GM12878 (cell line): ENCODE measurements around the gene ANKRD55. TPM values are rescaled to one million over a fixed set of nuclear protein-coding genes. Genes with fewer than 3 reads are reported as not detected.
A peak's percentile ranks its signal among the peaks of the same experiment; 100 is the strongest.

ENCODE experiments used
- ATAC-seq: fragments of 200-7000 bp; cut with Tn5 transposase; 3 replicates; pipeline ENCODE4 v1.9.1; 2020; ENCODE audit warnings: mild to moderate bottlenecking, moderate library complexity
- BruUV-seq: library from RNA; stranded (reverse); fragments of 400-500 nt; replicated peaks from 2 replicates; lab custom pipeline; 2021; lab: Mats Ljungman, UMichigan
- CTCF ChIA-PET: fragments of 300-600 bp; sonication (Branson Sonifier 250); formaldehyde crosslinking; extraction: SDS; loops from one replicate; lab custom pipeline; 2021; ENCODE audit warnings: inconsistent platforms; lab: Yijun Ruan, JAX
- POLR2A ChIA-PET: fragments of 350-600 bp; formaldehyde crosslinking; extraction: SDS; loops from one replicate; lab custom pipeline; 2021; ENCODE audit warnings: inconsistent platforms; lab: Charles Lee
- RAD21 ChIA-PET: fragments of 300-600 bp; sonication (Branson Sonifier 250); formaldehyde crosslinking; loops from one replicate; lab custom pipeline; 2023; ENCODE audit warnings: antibody characterized with exemption; ENCODE audit not compliant: unreplicated experiment; lab: Charles Lee
- SMC1A ChIA-PET: fragments of 300-600 bp; sonication (Branson Sonifier 250); formaldehyde crosslinking; loops from one replicate; lab custom pipeline; 2023; ENCODE audit not compliant: unreplicated experiment, uncharacterized antibody; lab: Charles Lee
- DNase-seq: peaks from one replicate; pipeline ENCODE4 v3.0.0-alpha.2; 2011; ENCODE audit warnings: low read depth, low spot score
- FAIRE-seq: peaks from 3 replicates; lab custom pipeline; 2011; peaks lifted over from hg19 to GRCh38; lab: Jason Lieb, UNC
- H2AFZ ChIP-seq: 2 replicates; pipeline ENCODE4 v1.6.0; 2011; ENCODE audit warnings: low read depth, low read length, control low read depth; ENCODE audit not compliant: control insufficient read depth
- H3K27ac ChIP-seq: 2 replicates; pipeline ENCODE4 v1.5.1; 2011; ENCODE audit warnings: control low read depth; ENCODE audit not compliant: control insufficient read depth, insufficient read depth
- H3K27me3 ChIP-seq, 2 experiments: replicated peaks in 1 of 2; 2 replicates each; pipeline versions ENCODE4 v1.6.0 to v1.6.1; 2011; ENCODE audit warnings: low read length in 1 of 2; ENCODE audit not compliant: control insufficient read depth in 2 of 2, insufficient read depth in 2 of 2
- H3K36me3 ChIP-seq, 2 experiments: 2 replicates each; pipeline ENCODE4 v1.5.1; 2011; ENCODE audit warnings: low read length in 1 of 2; ENCODE audit not compliant: control insufficient read depth in 2 of 2, insufficient read depth in 2 of 2
- H3K4me1 ChIP-seq: 2 replicates; pipeline ENCODE4 v1.6.1; 2011; ENCODE audit warnings: mild to moderate bottlenecking, low read length, moderate library complexity, mixed read lengths; ENCODE audit not compliant: control insufficient read depth, insufficient read depth
- H3K4me2 ChIP-seq: 2 replicates; pipeline ENCODE4 v1.6.0; 2011; ENCODE audit warnings: control low read depth; ENCODE audit not compliant: control insufficient read depth, insufficient read depth
- H3K4me3 ChIP-seq: fragments of 200-600 bp; sonication (generic); 2 replicates; pipeline ENCODE4 v1.5.1; 2016
- H3K79me2 ChIP-seq: 2 replicates; pipeline ENCODE4 v1.6.0; 2011; ENCODE audit warnings: low read length; ENCODE audit not compliant: control insufficient read depth, insufficient read depth
- H3K9ac ChIP-seq: 2 replicates; pipeline ENCODE4 v1.8.0; 2011; ENCODE audit warnings: low read length, control low read depth, mixed read lengths; ENCODE audit not compliant: control insufficient read depth, insufficient read depth
- H3K9me3 ChIP-seq: replicated peaks from 3 replicates; pipeline ENCODE4 v1.5.1; 2011; ENCODE audit warnings: mild to moderate bottlenecking, low read length; ENCODE audit not compliant: control insufficient read depth, insufficient read depth
- H4K20me1 ChIP-seq: 2 replicates; pipeline ENCODE4 v1.6.0; 2011; ENCODE audit not compliant: control insufficient read depth, insufficient read depth
- CEBPZ ChIP-seq: fragments of 150-350 bp; IDR thresholded peaks from 2 replicates; pipeline ENCODE4 v1.6.1; 2016; ENCODE audit warnings: low read depth, low read length
- ESRRA ChIP-seq: IDR thresholded peaks from 2 replicates; pipeline ENCODE4 v1.6.1; 2012; ENCODE audit warnings: mild to moderate bottlenecking, low read length, improper control_type of control experiment
- EZH2 ChIP-seq: IDR thresholded peaks from 2 replicates; pipeline ENCODE4 v1.6.1; 2012; ENCODE audit warnings: low read depth, mild to moderate bottlenecking, control low read depth, inconsistent platforms, low read length, borderline replicate concordance; ENCODE audit not compliant: control insufficient read depth
- HCFC1 ChIP-seq: fragments of 150-350 bp; IDR thresholded peaks from 2 replicates; pipeline ENCODE4 v1.6.1; 2014; ENCODE audit warnings: low read length
- JUND ChIP-seq: IDR thresholded peaks from 2 replicates; pipeline ENCODE4 v1.6.1; 2012; ENCODE audit warnings: low read depth, mild to moderate bottlenecking, low read length, improper control_type of control experiment, moderate library complexity
- KAT2A ChIP-seq: conservative IDR thresholded peaks from 2 replicates; pipeline ENCODE4 v1.6.1; 2011; ENCODE audit warnings: low read depth, low read length; ENCODE audit not compliant: control insufficient read depth
- LARP7 ChIP-seq: fragments of 450-650 bp; IDR thresholded peaks from 2 replicates; pipeline ENCODE4 v1.6.1; 2017; ENCODE audit warnings: mild to moderate bottlenecking
- MLLT1 ChIP-seq: fragments of 450-650 bp; IDR thresholded peaks from 2 replicates; pipeline ENCODE4 v1.6.1; 2016; ENCODE audit warnings: mild to moderate bottlenecking
- NFIC ChIP-seq: IDR thresholded peaks from 2 replicates; pipeline ENCODE4 v1.6.1; 2012; ENCODE audit warnings: low read depth, mild to moderate bottlenecking, inconsistent platforms, low read length, moderate library complexity
- NR2F1 ChIP-seq: fragments of 450-650 bp; conservative IDR thresholded peaks from 2 replicates; pipeline ENCODE4 v1.6.1; 2017; ENCODE audit warnings: mild to moderate bottlenecking
- PAX8 ChIP-seq: fragments of 450-650 bp; IDR thresholded peaks from 2 replicates; pipeline ENCODE4 v1.6.1; 2017; ENCODE audit warnings: mild to moderate bottlenecking, moderate library complexity
- RCOR1 ChIP-seq: conservative IDR thresholded peaks from 2 replicates; pipeline ENCODE4 v1.6.1; 2012; ENCODE audit warnings: low read depth, low read length, improper control_type of control experiment
- RELA ChIP-seq: fragments of 450-650 bp; IDR thresholded peaks from 2 replicates; pipeline ENCODE4 v1.8.0; 2014; ENCODE audit warnings: borderline replicate concordance; ENCODE audit not compliant: partially characterized antibody
- SIN3A ChIP-seq: IDR thresholded peaks from 2 replicates; pipeline ENCODE4 v1.6.1; 2012; ENCODE audit warnings: low read depth, low read length, improper control_type of control experiment
- SPI1 ChIP-seq: IDR thresholded peaks from 2 replicates; pipeline ENCODE4 v1.6.1; 2011; ENCODE audit warnings: low read depth, mild to moderate bottlenecking, low read length, moderate library complexity, borderline replicate concordance; ENCODE audit not compliant: insufficient read depth
- USF1 ChIP-seq: IDR thresholded peaks from 2 replicates; pipeline ENCODE4 v1.6.1; 2011; ENCODE audit warnings: borderline replicate concordance, low read depth, mild to moderate bottlenecking, moderate library complexity, mixed read lengths, low read length; ENCODE audit not compliant: insufficient read depth; ENCODE audit errors: extremely low read length
- WRNIP1 ChIP-seq: IDR thresholded peaks from 2 replicates; pipeline ENCODE4 v1.6.1; 2011; ENCODE audit warnings: low read depth, low read length, improper control_type of control experiment, borderline replicate concordance
- WGBS: methylation state at CpG from one replicate; pipeline ENCODE4 v1.1.6; 2016; ENCODE audit warnings: low lambda C conversion rate; ENCODE audit not compliant: insufficient replicate concordance, insufficient coverage; ENCODE audit errors: missing lambda C conversion rate; 5-methylcytosine and 5-hydroxymethylcytosine counted together
- in situ Hi-C: fragments of 300-500 bp; cut with MboI; formaldehyde crosslinking; loops from 9 replicates; pipeline ENCODE4 v1.14.3; 2018; ENCODE audit warnings: mixed read lengths
- intact Hi-C: fragments of 100-400 bp; cut with micrococcal nuclease; formaldehyde crosslinking; loops from one replicate; pipeline ENCODE4 v1.14.2; 2022; ENCODE audit not compliant: unreplicated experiment
- polyA plus RNA-seq, 11 experiments: library from polyadenylated mRNA; depleted of rRNA in 4 of 11; unstranded in 6 of 11; stranded (reverse) in 5 of 11; fragments of >200 nt; fragmentation: Nextera tagmentation in 4 of 11; fragmentation: Illumina TruSeq in 1 of 11; extraction: Ambion mirVana in 4 of 11; extraction: Trizol in 1 of 11; gene quantifications; 1 replicate in 1 of 11; 2 replicates in 10 of 11; pipeline versions ENCODE4 v1.2.1 to v1.2.3, GENCODE V29; 2011 to 2016; ENCODE audit warnings: inconsistent platforms in 2 of 11, missing spikeins in 2 of 11, low read depth in 1 of 11
- total RNA-seq, 4 experiments: library from RNA; depleted of rRNA in 3 of 4; stranded (reverse); fragments of >200 nt in 3 of 4; fragmentation: Illumina TruSeq in 1 of 4; extraction: Trizol in 1 of 4; gene quantifications; 2 replicates each; pipeline versions ENCODE4 v1.2.1 to v1.2.3, GENCODE V29; 2013 to 2021

Gene ANKRD55
- total and polyA plus RNA-seq, 10 of the 15 experiments (the other 5 are each of a cell fraction or from before 2014, with no cell fraction given), result 0.04 TPM; not detected in 9

- DNase-seq, result peak; percentile 95
- no peak overlapping the region for H2AFZ ChIP-seq
- peaks cover 16% of the 10 kb centered on the region for H3K4me1 ChIP-seq
- no peak overlapping the region for H3K4me3 ChIP-seq
- ATAC-seq, result peak; percentile 68
- no peaks in the 10 kb centered on the region for H3K27me3 ChIP-seq
- WGBS, result 0% methylated on average over 2 of the region's 2 CpGs
- H3K9ac ChIP-seq, result no peak overlapping the region
- H4K20me1 ChIP-seq, result no peaks in the 10 kb centered on the region
- POLR2A ChIA-PET, result interaction anchor here (0.8 to 1.4 kb wide), 7 partner anchors 15 to 83 kb away, joined by 4 to 11 read pairs (median 4); partner anchors contain the start of gene IL6ST
- no peaks in the 10 kb centered on the region for H3K36me3 ChIP-seq
- H3K79me2 ChIP-seq, result no peaks in the 10 kb centered on the region
- H3K27ac ChIP-seq, result peak overlapping the region; percentile 28
- no peaks in the 10 kb centered on the region; the same call in 2 of the 3 replicates for H3K9me3 ChIP-seq
- SMC1A ChIA-PET, result interaction anchor here (0.6 to 3.2 kb wide), 23 partner anchors 8 to 146 kb away, joined by 3 to 52 read pairs (median 5); partner anchors contain the start of gene IL6ST
- CTCF ChIA-PET, result interaction anchor here (0.7 to 3.1 kb wide), 8 partner anchors 14 to 153 kb away, joined by 3 to 24 read pairs (median 5); partner anchors contain the start of gene IL6ST
- BruUV-seq, result no TSS peak
- in situ Hi-C loops, result no loop called here
- intact Hi-C loops, result loop anchor here (1.0 to 2.0 kb wide), 2 partner anchors 15 to 136 kb away; no protein-coding TSS in a partner anchor
- RAD21 ChIA-PET, result interaction anchor here (0.7 to 2.9 kb wide), 17 partner anchors 9 to 136 kb away, joined by 3 to 15 read pairs (median 6); partner anchors contain the start of gene IL6ST
- FAIRE-seq, result peak; percentile 77
- H3K4me2 ChIP-seq, result no peak overlapping the region
- TF ChIP-seq USF1, result no peak
- no peak for TF ChIP-seq SPI1
- peak; percentile 43; the same call in 1 of the 2 replicates for TF ChIP-seq JUND
- no peak for TF ChIP-seq EZH2
- TF ChIP-seq SIN3A, result no peak
- no peak for TF ChIP-seq WRNIP1
- TF ChIP-seq RCOR1, result no peak
- TF ChIP-seq RELA, result no peak
- TF ChIP-seq LARP7, result no peak
- TF ChIP-seq CEBPZ, result no peak
- TF ChIP-seq ESRRA, result no peak
- TF ChIP-seq NFIC, result peak; percentile 79
- TF ChIP-seq KAT2A, result no peak
- no peak for TF ChIP-seq PAX8
- no peak for TF ChIP-seq MLLT1
- TF ChIP-seq HCFC1, result no peak
- peak; percentile 75 for TF ChIP-seq NR2F1
Measured at GRCh38 chr5:56064984-56065383, 168.1 kb downstream of the ANKRD55 start.
